Mammary epithelial cell (primary cell): Measurements from ENCODE around the gene TCF4.

Source experiments
- CTCF ChIP-seq, 2 donors: IDR thresholded peaks in 1 of 2; conservative IDR thresholded peaks in 1 of 2; 2 replicates each; pipeline ENCODE4 v1.5.1; 2011 to 2012; ENCODE audit warnings: inconsistent platforms in 2 of 2, low read length in 2 of 2, mild to moderate bottlenecking in 2 of 2, control low read depth in 1 of 2, low read depth in 1 of 2; ENCODE audit not compliant: insufficient read depth in 1 of 2; ENCODE audit errors: extremely low read depth in 1 of 2
- EZH2 ChIP-seq: IDR thresholded peaks from 2 replicates; pipeline ENCODE4 v1.6.1; 2012; ENCODE audit warnings: low read length, inconsistent platforms, borderline replicate concordance

GRCh38 chr18:55473560-55473959 lies 114.4 kb downstream of the TCF4 start:
- TF ChIP-seq CTCF (conservative IDR thresholded peaks at IDR 0.05 in 1 of 2, IDR thresholded peaks at IDR 0.05 in 1 of 2; ENCODE audit: extremely low read depth in 1 of 2, insufficient read depth in 1 of 2, low read depth in 1 of 2, low read length in 2 of 2) (no peak), EZH2 (no peak)
